Epithelial cell of proximal tubule (primary cell): ENCODE data around the gene KREMEN1. TPM values are rescaled to one million over a fixed set of nuclear protein-coding genes. Genes with fewer than 3 reads are reported as not detected.

Source experiments
- DNase-seq: peaks from one replicate; pipeline ENCODE4 v3.0.0-alpha.2; 2011; ENCODE audit warnings: low read depth
- H3K4me3 ChIP-seq: 2 replicates; pipeline ENCODE4 v1.5.1; 2011; ENCODE audit warnings: low read depth, mild to moderate bottlenecking, low read length
- CTCF ChIP-seq: conservative IDR thresholded peaks from 2 replicates; pipeline ENCODE4 v1.5.1; 2012; ENCODE audit warnings: low read depth, mild to moderate bottlenecking, low read length
- total RNA-seq: library from RNA; depleted of rRNA; stranded (reverse); fragments of >200 nt; gene quantifications from 2 replicates; pipeline ENCODE4 v1.2.3, GENCODE V29; 2015

The KREMEN1 gene
- total RNA-seq, 1 donor from 2014 or later, result 10.8 TPM

GRCh38 chr22:29105468-29105867, 32.6 kb downstream of the KREMEN1 start:
- no peak overlapping the region for H3K4me3 ChIP-seq
- no peak for TF ChIP-seq CTCF
- DNase-seq, result no peak

- no peak for DNase-seq
- H3K4me3 ChIP-seq, result no peak overlapping the region
- TF ChIP-seq CTCF, result no peak
Measured at GRCh38 chr22:29106839-29107238, 34.0 kb downstream of the KREMEN1 start.

- no peak for DNase-seq
- H3K4me3 ChIP-seq, result no peak overlapping the region
- TF ChIP-seq CTCF, result no peak
Measured at GRCh38 chr22:29108137-29108536, 35.3 kb downstream of the KREMEN1 start.

GRCh38 chr22:29109822-29110221, 37.0 kb downstream of the KREMEN1 start:
- no peak overlapping the region for H3K4me3 ChIP-seq
- DNase-seq, result no peak
- no peak for TF ChIP-seq CTCF

GRCh38 chr22:29110946-29111345, 38.1 kb downstream of the KREMEN1 start:
- TF ChIP-seq CTCF, result no peak
- no peak for DNase-seq
- H3K4me3 ChIP-seq, result no peak overlapping the region

GRCh38 chr22:29112121-29112520, 39.3 kb downstream of the KREMEN1 start:
- no peak for TF ChIP-seq CTCF
- no peak for DNase-seq
- no peak overlapping the region for H3K4me3 ChIP-seq

- H3K4me3 ChIP-seq, result no peak overlapping the region
- TF ChIP-seq CTCF, result no peak
- DNase-seq, result no peak
Measured at GRCh38 chr22:29112681-29113080, 39.8 kb downstream of the KREMEN1 start.
